AG04449 (cell line): Measurements from ENCODE around the gene IL20.

Experiments used
- CTCF ChIA-PET: fragments of 350-600 bp; formaldehyde crosslinking; extraction: SDS; loops from one replicate; lab custom pipeline; 2021; ENCODE audit warnings: antibody characterized with exemption; lab: Yijun Ruan, JAX
- POLR2A ChIA-PET: fragments of 400-600, 350-600 bp; formaldehyde crosslinking; extraction: SDS; loops from one replicate; lab custom pipeline; 2020; ENCODE audit warnings: antibody characterized with exemption, inconsistent platforms; lab: Yijun Ruan, JAX
- DNase-seq: peaks from one replicate; pipeline ENCODE4 v3.0.0-alpha.2; 2010; ENCODE audit warnings: low read depth, low spot score
- H3K4me3 ChIP-seq: 2 replicates; pipeline ENCODE4 v1.5.1; 2011; ENCODE audit warnings: low read depth, mild to moderate bottlenecking, control low read depth, low read length
- CTCF ChIP-seq: IDR thresholded peaks from one replicate; pipeline ENCODE4 v1.5.1; 2011; ENCODE audit warnings: mild to moderate bottlenecking, moderate library complexity, low read length, control low read depth, inconsistent platforms; ENCODE audit not compliant: insufficient read depth; ENCODE audit errors: missing control alignments

The IL20 gene

GRCh38 chr1:206854401-206855129 is 10.9 kb upstream of the IL20 start:
- CTCF ChIA-PET: interaction anchor here (0.6 to 7.4 kb wide), 5 partner anchors 11 to 57 kb away, joined by 3 to 48 read pairs (median 3); partner anchors contain the start of gene IL20

GRCh38 chr1:206855859-206856258 is 9.6 kb upstream of the IL20 start:
- POLR2A ChIA-PET: no interaction called here
- DNase-seq: no peak
- no peak overlapping the region for H3K4me3 ChIP-seq
- CTCF ChIA-PET: interaction anchor here (1.2 to 7.4 kb wide), 6 partner anchors 8 to 56 kb away, joined by 3 to 48 read pairs (median 4); partner anchors contain the start of gene IL20
- no peak for TF ChIP-seq CTCF

More at GRCh38 chr1:206854401-206855129, 10.9 kb upstream of the IL20 start:
- POLR2A ChIA-PET: no interaction called here
- DNase-seq: no peak
- no peak for TF ChIP-seq CTCF
- no peak overlapping the region for H3K4me3 ChIP-seq

- no peak for TF ChIP-seq CTCF
- DNase-seq: no peak
- ChIA-PET POLR2A (no interaction called here), CTCF (interaction anchor here (0.9 to 7.4 kb wide), 9 partner anchors 9 to 55 kb away, joined by 3 to 48 read pairs (median 3); partner anchors contain the start of gene IL20)
- no peak overlapping the region for H3K4me3 ChIP-seq
These were observed 8.6 kb upstream of the IL20 start for GRCh38 chr1:206856674-206857464.

- CTCF ChIA-PET: interaction anchor here (0.7 to 7.4 kb wide), 6 partner anchors 9 to 134 kb away, joined by 3 to 48 read pairs (median 4); partner anchors contain the start of gene IL24
- no peak for TF ChIP-seq CTCF
- H3K4me3 ChIP-seq: no peak overlapping the region
- no peak for DNase-seq
- POLR2A ChIA-PET: no interaction called here
These were observed 6.3 kb upstream of the IL20 start for GRCh38 chr1:206859082-206859521.

- ChIA-PET POLR2A (no interaction called here), CTCF (interaction anchor here (0.8 to 7.4 kb wide), 4 partner anchors 12 to 52 kb away, joined by 3 to 48 read pairs (median 11); no protein-coding TSS in a partner anchor)
- no peak overlapping the region for H3K4me3 ChIP-seq
- TF ChIP-seq CTCF: no peak
- DNase-seq: no peak
These were observed 5.3 kb upstream of the IL20 start for GRCh38 chr1:206860165-206860564.
